Peyer's patch (tissue), 4 donors: Measurements from ENCODE around the gene SCARF2.

Source experiments
- CTCF ChIP-seq, 6 experiments: fragments of 450-650 bp in 4 of 6; fragments of 200-600 bp in 2 of 6; sonication (generic) in 1 of 6; IDR thresholded peaks; one replicate each; pipeline ENCODE4 v1.5.1; 2017 to 2019; ENCODE audit warnings: antibody characterized with exemption in 6 of 6, mild to moderate bottlenecking in 3 of 6, moderate library complexity in 1 of 6
- POLR2A ChIP-seq, 2 donors: fragments of 450-650 bp; IDR thresholded peaks; one replicate each; pipeline ENCODE4 v1.5.1; 2017; ENCODE audit warnings: antibody characterized with exemption in 2 of 2, mild to moderate bottlenecking in 2 of 2, moderate library complexity in 2 of 2

DNA sequence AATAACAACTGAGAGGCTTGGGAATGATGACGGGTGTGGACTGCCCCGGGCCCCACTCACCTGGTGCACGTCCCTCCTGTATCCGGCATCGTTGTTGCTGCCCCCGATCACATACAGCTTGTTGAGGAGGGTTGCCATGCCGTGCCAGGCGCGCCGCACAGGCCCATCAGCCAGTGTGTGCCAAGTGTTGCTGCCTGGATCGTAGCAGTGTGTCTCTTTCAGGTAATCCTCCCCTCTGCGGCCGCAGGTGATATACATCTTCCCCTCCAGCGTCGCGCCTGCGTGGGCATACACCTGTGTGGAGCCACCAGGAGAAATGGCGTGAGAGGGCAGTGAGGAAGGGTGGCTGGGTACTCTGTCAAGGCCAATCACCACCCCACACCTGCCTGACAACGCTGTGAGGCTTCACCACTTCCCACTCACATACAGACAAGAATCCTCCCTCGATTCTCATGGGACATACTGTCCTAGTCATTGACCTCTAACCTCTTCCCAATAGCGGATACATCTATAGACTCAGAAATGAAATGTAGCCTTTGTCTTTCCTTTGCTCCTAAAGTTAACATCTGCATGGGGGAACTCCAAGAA, 8.9 kb upstream of the SCARF2 start:
- TF ChIP-seq POLR2A (IDR thresholded peaks at IDR 0.05) (no peak), CTCF (IDR thresholded peaks at IDR 0.05) (no peak)
